Measurements from ENCODE around the gene MKKS. TPM values are rescaled to one million over a fixed set of nuclear protein-coding genes. Genes with fewer than 3 reads are reported as not detected.

MKKS gene
- total and polyA plus RNA-seq, 9 donors, result 7.7 to 21.9 (median 15.0) TPM

GRCh38 chr20:10390709-10391108 lies 43.3 kb downstream of the MKKS start:
- H3K9me3 ChIP-seq, result no peaks in the 10 kb centered on the region
- no peak overlapping the region for H3K27ac ChIP-seq
- 80 to 84% (median 81%) methylated on average over 2 of the region's 2 CpGs for WGBS, 3 donors
- DNase-seq, result no peak
- TF ChIP-seq CTCF (IDR thresholded peaks at IDR 0.05) (no peak), POLR2A (IDR thresholded peaks at IDR 0.05) (no peak), EP300 (IDR thresholded peaks at IDR 0.05) (no peak)
- intact Hi-C loops (cut with DNase I), result no loop called here
- H3K27me3 ChIP-seq, result no peaks in the 10 kb centered on the region
- no peak overlapping the region for H3K4me3 ChIP-seq
- H3K36me3 ChIP-seq, result no peaks in the 10 kb centered on the region
- H3K4me1 ChIP-seq (ENCODE audit: insufficient read depth), result no peaks in the 10 kb centered on the region

- no peak overlapping the region for H3K27ac ChIP-seq
- no peaks in the 10 kb centered on the region for H3K27me3 ChIP-seq
- no peaks in the 10 kb centered on the region for H3K36me3 ChIP-seq
- intact Hi-C loops (cut with DNase I), result no loop called here
- H3K4me1 ChIP-seq (ENCODE audit: insufficient read depth), result no peaks in the 10 kb centered on the region
- TF ChIP-seq EP300 (IDR thresholded peaks at IDR 0.05) (no peak), CTCF (IDR thresholded peaks at IDR 0.05) (no peak), POLR2A (IDR thresholded peaks at IDR 0.05) (no peak)
- DNase-seq, result no peak
- no peaks in the 10 kb centered on the region for H3K9me3 ChIP-seq
- H3K4me3 ChIP-seq, result no peak overlapping the region
- 56 to 69% (median 57%) methylated on average over 4 of the region's 4 CpGs for WGBS, 3 donors
Measured at GRCh38 chr20:10388597-10388996, 45.4 kb downstream of the MKKS start.

- Histone ChIP-seq H3K27me3 (no peaks in the 10 kb centered on the region), H3K27ac (no peak overlapping the region), H3K4me3 (no peak overlapping the region), H3K4me1 (ENCODE audit: insufficient read depth) (no peaks in the 10 kb centered on the region), H3K9me3 (no peaks in the 10 kb centered on the region), H3K36me3 (no peaks in the 10 kb centered on the region)
- intact Hi-C loops (cut with DNase I), result no loop called here
- 72 to 89% (median 76%) methylated on average over 4 of the region's 4 CpGs for WGBS, 3 donors
- TF ChIP-seq CTCF (IDR thresholded peaks at IDR 0.05), result no peak
- no peak for TF ChIP-seq EP300 (IDR thresholded peaks at IDR 0.05)
- no peak for TF ChIP-seq POLR2A (IDR thresholded peaks at IDR 0.05)
- no peak for DNase-seq
Measured at GRCh38 chr20:10387686-10388085, 46.3 kb downstream of the MKKS start.

- Histone ChIP-seq H3K27ac (no peak overlapping the region), H3K4me1 (ENCODE audit: insufficient read depth) (no peaks in the 10 kb centered on the region), H3K4me3 (no peak overlapping the region), H3K9me3 (no peaks in the 10 kb centered on the region), H3K36me3 (no peaks in the 10 kb centered on the region), H3K27me3 (no peaks in the 10 kb centered on the region)
- 50 to 68% (median 55%) methylated on average over 4 of the region's 4 CpGs for WGBS, 3 donors
- no peak for TF ChIP-seq EP300 (IDR thresholded peaks at IDR 0.05)
- TF ChIP-seq CTCF (IDR thresholded peaks at IDR 0.05), result no peak
- no peak for TF ChIP-seq POLR2A (IDR thresholded peaks at IDR 0.05)
- intact Hi-C loops (cut with DNase I), result no loop called here
- no peak for DNase-seq
Measured at GRCh38 chr20:10385850-10386544, 48.0 kb downstream of the MKKS start.
